HCT116 (cell line): ENCODE data around the gene AGAP1. TPM values are rescaled to one million over a fixed set of nuclear protein-coding genes. Genes with fewer than 3 reads are reported as not detected.

Experiments used
- ATAC-seq: fragments of 200-7000 bp; cut with Tn5 transposase; 2 replicates; pipeline ENCODE4 v1.9.1; 2020; ENCODE audit warnings: mild to moderate bottlenecking, moderate library complexity
- BruUV-seq: library from RNA; stranded (reverse); fragments of 400-500 nt; replicated peaks from 2 replicates; lab custom pipeline; 2021; lab: Mats Ljungman, UMichigan
- CTCF ChIA-PET: fragments of 300-600 bp; sonication (Branson Sonifier 250); formaldehyde crosslinking; loops from one replicate; lab custom pipeline; 2021; ENCODE audit warnings: antibody characterized with exemption; lab: Charles Lee
- POLR2A ChIA-PET: fragments of 300-600, 350-600 bp; sonication (Branson Sonifier 250); formaldehyde crosslinking; loops from one replicate; lab custom pipeline; 2021; ENCODE audit warnings: antibody characterized with exemption; lab: Charles Lee
- RAD21 ChIA-PET, 2 experiments: fragments of 300-600 bp; sonication (Branson Sonifier 250); formaldehyde crosslinking; loops; one replicate each; lab custom pipeline; 2023; ENCODE audit warnings: low total read pairs in 2 of 2; ENCODE audit not compliant: uncharacterized antibody in 2 of 2, unreplicated experiment in 2 of 2, low non-redundant PET in 1 of 2; lab: Charles Lee
- DNase-seq: peaks from one replicate; pipeline ENCODE4 v3.0.0-alpha.2; 2010; ENCODE audit warnings: low read depth, low spot score
- H2AFZ ChIP-seq: fragments of 200-600 bp; shearing (Covaris generic), sonication (generic); 2 replicates; pipeline ENCODE4 v1.6.1; 2017; ENCODE audit warnings: low read depth, mixed run types, mixed read lengths, antibody characterized with exemption, low read length; ENCODE audit not compliant: poor library complexity, severe bottlenecking
- H3K27ac ChIP-seq: 2 replicates; pipeline ENCODE4 v1.5.1; 2012; ENCODE audit warnings: low read depth, low read length
- H3K27me3 ChIP-seq: fragments of 200-600 bp; sonication (generic); 2 replicates; pipeline ENCODE4 v1.6.1; 2016; ENCODE audit warnings: mixed run types, low read length, mixed read lengths; ENCODE audit not compliant: insufficient read depth
- H3K36me3 ChIP-seq, 2 experiments: fragments of 200-500 bp in 1 of 2; fragments of 200-600 bp in 1 of 2; sonication (Bioruptor generic) in 1 of 2; sonication (generic) in 1 of 2; 2 replicates each; pipeline versions ENCODE4 v1.5.1 to v1.6.1; 2014 to 2016; ENCODE audit warnings: low read length in 2 of 2, inconsistent platforms in 1 of 2, mixed read lengths in 1 of 2, mixed run types in 1 of 2; ENCODE audit not compliant: insufficient read depth in 2 of 2, control insufficient read depth in 1 of 2
- H3K4me1 ChIP-seq, 2 experiments: fragments of 200-600 bp in 1 of 2; sonication (generic) in 1 of 2; 2 replicates each; pipeline versions ENCODE4 v1.5.1 to v1.6.1; 2012 to 2017; ENCODE audit warnings: low read length in 2 of 2, inconsistent platforms in 1 of 2, mild to moderate bottlenecking in 1 of 2, mixed read lengths in 1 of 2, mixed run types in 1 of 2, moderate library complexity in 1 of 2; ENCODE audit not compliant: insufficient read depth in 2 of 2, control insufficient read depth in 1 of 2
- H3K4me2 ChIP-seq: fragments of 200-600 bp; sonication (generic); 2 replicates; pipeline ENCODE4 v1.6.1; 2017; ENCODE audit warnings: mixed run types, low read length, mixed read lengths
- H3K4me3 ChIP-seq, 2 experiments: fragments of 200-600 bp in 1 of 2; sonication (generic) in 1 of 2; replicated peaks in 1 of 2; 2 replicates each; pipeline ENCODE4 v1.5.1; 2011 to 2016; ENCODE audit warnings: low read length in 2 of 2, control low read depth in 1 of 2, low read depth in 1 of 2, mild to moderate bottlenecking in 1 of 2, mixed read lengths in 1 of 2, mixed run types in 1 of 2
- H3K79me2 ChIP-seq: fragments of 200-600 bp; sonication (generic); 2 replicates; pipeline ENCODE4 v1.6.1; 2017; ENCODE audit warnings: mild to moderate bottlenecking, mixed run types, low read length, moderate library complexity, mixed read lengths; ENCODE audit not compliant: insufficient read depth
- H3K9ac ChIP-seq: fragments of 200-600 bp; sonication (generic); 2 replicates; pipeline ENCODE4 v1.6.1; 2016; ENCODE audit warnings: low read length, mixed read lengths
- H3K9me2 ChIP-seq: fragments of 200-600 bp; sonication (generic), shearing (Covaris generic); 2 replicates; pipeline ENCODE4 v1.6.1; 2017; ENCODE audit warnings: mixed run types, mild to moderate bottlenecking, moderate library complexity; ENCODE audit not compliant: insufficient read depth
- H3K9me3 ChIP-seq, 2 experiments: fragments of 200-500 bp in 1 of 2; fragments of 200-600 bp in 1 of 2; sonication (Bioruptor generic) in 1 of 2; sonication (generic) in 1 of 2; 2 replicates each; pipeline ENCODE4 v1.6.1; 2014 to 2017; ENCODE audit warnings: low read length in 2 of 2, mixed read lengths in 2 of 2, inconsistent platforms in 1 of 2, low read depth in 1 of 2, mild to moderate bottlenecking in 1 of 2, mixed run types in 1 of 2, moderate library complexity in 1 of 2; ENCODE audit not compliant: control insufficient read depth in 1 of 2, insufficient read depth in 1 of 2
- H4K20me1 ChIP-seq: fragments of 200-600 bp; sonication (generic), shearing (Covaris generic); 2 replicates; pipeline ENCODE4 v1.6.1; 2017; ENCODE audit warnings: mixed run types, mild to moderate bottlenecking, moderate library complexity; ENCODE audit not compliant: insufficient read depth
- CEBPB ChIP-seq: IDR thresholded peaks from 2 replicates; pipeline ENCODE4 v1.6.1; 2012; ENCODE audit warnings: low read depth
- CTCF ChIP-seq, 3 experiments: fragments of 200-600 bp in 1 of 3; sonication (generic) in 1 of 3; IDR thresholded peaks in 2 of 3; conservative IDR thresholded peaks in 1 of 3; 2 replicates each; pipeline ENCODE4 v1.5.1; 2012 to 2017; ENCODE audit warnings: low read depth in 2 of 3, low read length in 2 of 3, antibody characterized with exemption in 1 of 3, borderline replicate concordance in 1 of 3, control low read depth in 1 of 3, mild to moderate bottlenecking in 1 of 3, mixed read lengths in 1 of 3, mixed run types in 1 of 3, moderate library complexity in 1 of 3; ENCODE audit not compliant: insufficient read depth in 1 of 3
- EGR1 ChIP-seq: IDR thresholded peaks from 2 replicates; pipeline ENCODE4 v1.6.1; 2012; ENCODE audit warnings: low read depth
- EZH2 ChIP-seq: fragments of 200-600 bp; sonication (generic); IDR thresholded peaks from 2 replicates; pipeline ENCODE4 v1.6.1; 2017; ENCODE audit warnings: antibody characterized with exemption, mixed run types
- EZH2phosphoT487 ChIP-seq: fragments of 200-600 bp; IDR thresholded peaks from 2 replicates; pipeline ENCODE4 v1.6.1; 2018; ENCODE audit warnings: antibody characterized with exemption, borderline replicate concordance
- FOSL1 ChIP-seq: IDR thresholded peaks from 2 replicates; pipeline ENCODE4 v1.6.1; 2012; ENCODE audit warnings: low read depth
- JUND ChIP-seq: IDR thresholded peaks from 2 replicates; pipeline ENCODE4 v1.6.1; 2012
- MAX ChIP-seq: IDR thresholded peaks from 2 replicates; pipeline ENCODE4 v1.6.1; 2012
- POLR2A ChIP-seq: IDR thresholded peaks from 2 replicates; pipeline ENCODE4 v1.7.0; 2011; ENCODE audit warnings: borderline replicate concordance; ENCODE audit not compliant: insufficient read depth, insufficient read length; ENCODE audit errors: extremely low read depth
- POLR2AphosphoS5 ChIP-seq: IDR thresholded peaks from 2 replicates; pipeline ENCODE4 v1.6.1; 2011; ENCODE audit warnings: mild to moderate bottlenecking, low read depth, low read length, moderate library complexity
- RAD21 ChIP-seq: IDR thresholded peaks from 2 replicates; pipeline ENCODE4 v1.6.1; 2012; ENCODE audit warnings: low read depth, mild to moderate bottlenecking
- REST ChIP-seq: IDR thresholded peaks from 2 replicates; pipeline ENCODE4 v1.6.1; 2012; ENCODE audit warnings: low read depth
- SIN3A ChIP-seq: IDR thresholded peaks from 2 replicates; pipeline ENCODE4 v1.6.1; 2012; ENCODE audit warnings: low read depth
- SP1 ChIP-seq: IDR thresholded peaks from 2 replicates; pipeline ENCODE4 v1.6.1; 2012; ENCODE audit warnings: low read depth
- SRF ChIP-seq: IDR thresholded peaks from 2 replicates; pipeline ENCODE4 v1.6.1; 2012; ENCODE audit warnings: low read depth
- YY1 ChIP-seq: IDR thresholded peaks from 2 replicates; pipeline ENCODE4 v1.6.1; 2011; ENCODE audit warnings: low read length, low read depth, moderate library complexity, mild to moderate bottlenecking; ENCODE audit not compliant: insufficient replicate concordance; ENCODE audit errors: extremely low read depth
- ZFX ChIP-seq: fragments of 450-650 bp; IDR thresholded peaks from 2 replicates; pipeline ENCODE4 v1.6.1; 2017
- ZNF274 ChIP-seq: fragments of 200-500 bp; sonication (Bioruptor generic); IDR thresholded peaks from 2 replicates; pipeline ENCODE4 v1.6.1; 2014; ENCODE audit warnings: mild to moderate bottlenecking, low read depth, low read length, inconsistent platforms
- intact Hi-C: fragments of 100-400 bp; cut with micrococcal nuclease; formaldehyde crosslinking; loops from 2 replicates; pipeline ENCODE4 v1.10.0; 2022
- total RNA-seq: library from RNA; stranded (reverse); gene quantifications from one replicate; pipeline ENCODE4 v1.2.1, GENCODE V29; 2021; ENCODE audit not compliant: unreplicated experiment
- TF ChIP-seq, protein P1 (sequence below): IDR thresholded peaks from 2 replicates; pipeline ENCODE4 v1.6.1; 2012
- TF ChIP-seq, protein P2 (sequence below): IDR thresholded peaks from 2 replicates; pipeline ENCODE4 v1.6.1; 2011; ENCODE audit warnings: mild to moderate bottlenecking, low read length, moderate library complexity; ENCODE audit not compliant: insufficient replicate concordance; ENCODE audit errors: extremely low read depth

AGAP1 gene
- total RNA-seq, 1 experiment from 2014 or later: 43.8 TPM

DNA sequence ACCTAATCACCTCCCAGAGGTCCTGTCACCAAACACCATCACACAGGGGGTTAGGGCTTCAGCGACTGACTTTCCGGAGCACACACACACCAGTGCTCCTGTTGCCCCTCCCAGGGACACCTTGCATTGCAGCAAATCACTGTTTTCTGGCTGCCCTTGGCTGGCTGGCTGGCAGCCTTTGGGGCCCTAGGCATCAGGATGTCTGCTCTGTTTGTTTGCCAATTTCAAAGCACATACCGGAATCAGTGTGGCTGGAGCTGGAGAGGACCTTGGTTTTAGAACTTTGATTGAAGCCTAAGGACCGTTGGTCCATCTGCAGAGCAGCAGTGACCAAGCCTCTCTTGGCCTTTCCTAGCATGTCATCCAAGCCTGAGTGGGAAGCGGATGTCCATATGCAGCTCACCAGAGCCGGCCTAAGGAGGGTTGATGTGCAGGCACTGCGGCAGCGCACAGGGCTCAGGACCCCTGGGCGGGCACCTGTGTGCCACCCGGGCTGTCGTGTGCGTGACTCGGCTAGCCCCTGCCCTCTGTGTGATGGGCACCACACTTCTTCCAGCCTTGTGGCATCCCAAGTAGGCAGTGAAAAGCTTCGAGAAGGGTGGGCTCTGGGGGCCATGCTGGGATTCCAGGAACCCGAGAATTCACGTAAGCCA is 612.2 kb downstream of the AGAP1 start:
- CTCF ChIA-PET: no interaction called here
- BruUV-seq: no TSS peak
- Histone ChIP-seq H3K4me3 (no peak overlapping the region), H2AFZ (no peak overlapping the region), H3K9ac (no peak overlapping the region), H3K4me1 (no peaks in the 10 kb centered on the region), H3K9me3 (no peaks in the 10 kb centered on the region), H3K9me2 (no peaks in the 10 kb centered on the region), H3K27ac (no peak overlapping the region), H3K4me2 (no peak overlapping the region), H3K27me3 (no peaks in the 10 kb centered on the region), H4K20me1 (no peaks in the 10 kb centered on the region), H3K36me3 (no peaks in the 10 kb centered on the region), H3K79me2 (no peaks in the 10 kb centered on the region)
- intact Hi-C loops: no loop called here
- ATAC-seq (no peak), DNase-seq (no peak)
- POLR2A ChIA-PET: no interaction called here
- RAD21 ChIA-PET: no interaction called here
- TF ChIP-seq YY1: no peak
- TF ChIP-seq JUND: no peak
- no peak for TF ChIP-seq ZFX
- TF ChIP-seq POLR2AphosphoS5: no peak
- TF ChIP-seq SIN3A: no peak
- TF ChIP-seq ZNF274: no peak
- TF ChIP-seq, protein P1, sequence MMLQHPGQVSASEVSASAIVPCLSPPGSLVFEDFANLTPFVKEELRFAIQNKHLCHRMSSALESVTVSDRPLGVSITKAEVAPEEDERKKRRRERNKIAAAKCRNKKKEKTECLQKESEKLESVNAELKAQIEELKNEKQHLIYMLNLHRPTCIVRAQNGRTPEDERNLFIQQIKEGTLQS: no peak
- no peak for TF ChIP-seq EGR1
- no peak for TF ChIP-seq EZH2
- TF ChIP-seq CEBPB: no peak
- TF ChIP-seq REST: no peak
- TF ChIP-seq EZH2phosphoT487: no peak
- TF ChIP-seq CTCF (IDR thresholded peaks at IDR 0.05 in 2 of 3, conservative IDR thresholded peaks at IDR 0.05 in 1 of 3; ENCODE audit: borderline replicate concordance in 1 of 3, insufficient read depth in 1 of 3, low read depth in 2 of 3, low read length in 2 of 3): no peak
- TF ChIP-seq RAD21: no peak
- TF ChIP-seq FOSL1: no peak
- no peak for TF ChIP-seq SRF
- TF ChIP-seq, protein P2, sequence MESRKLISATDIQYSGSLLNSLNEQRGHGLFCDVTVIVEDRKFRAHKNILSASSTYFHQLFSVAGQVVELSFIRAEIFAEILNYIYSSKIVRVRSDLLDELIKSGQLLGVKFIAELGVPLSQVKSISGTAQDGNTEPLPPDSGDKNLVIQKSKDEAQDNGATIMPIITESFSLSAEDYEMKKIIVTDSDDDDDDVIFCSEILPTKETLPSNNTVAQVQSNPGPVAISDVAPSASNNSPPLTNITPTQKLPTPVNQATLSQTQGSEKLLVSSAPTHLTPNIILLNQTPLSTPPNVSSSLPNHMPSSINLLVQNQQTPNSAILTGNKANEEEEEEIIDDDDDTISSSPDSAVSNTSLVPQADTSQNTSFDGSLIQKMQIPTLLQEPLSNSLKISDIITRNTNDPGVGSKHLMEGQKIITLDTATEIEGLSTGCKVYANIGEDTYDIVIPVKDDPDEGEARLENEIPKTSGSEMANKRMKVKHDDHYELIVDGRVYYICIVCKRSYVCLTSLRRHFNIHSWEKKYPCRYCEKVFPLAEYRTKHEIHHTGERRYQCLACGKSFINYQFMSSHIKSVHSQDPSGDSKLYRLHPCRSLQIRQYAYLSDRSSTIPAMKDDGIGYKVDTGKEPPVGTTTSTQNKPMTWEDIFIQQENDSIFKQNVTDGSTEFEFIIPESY: no peak
- no peak for TF ChIP-seq MAX
- TF ChIP-seq POLR2A: no peak
- TF ChIP-seq SP1: no peak
